GM18858 (cell line): Measurements from ENCODE around the gene CDH20.
"Not testable (repeated sequence)": the region's sequence is repeated elsewhere in the genome, so short reads cannot be mapped to it uniquely, and the experiment has no call there.

Experiments used
- ATAC-seq: cut with Tn5 transposase; IDR thresholded peaks from one replicate; pipeline ENCODE4 v1.9.1; 2021; ENCODE audit not compliant: unreplicated experiment

CDH20 gene

DNA sequence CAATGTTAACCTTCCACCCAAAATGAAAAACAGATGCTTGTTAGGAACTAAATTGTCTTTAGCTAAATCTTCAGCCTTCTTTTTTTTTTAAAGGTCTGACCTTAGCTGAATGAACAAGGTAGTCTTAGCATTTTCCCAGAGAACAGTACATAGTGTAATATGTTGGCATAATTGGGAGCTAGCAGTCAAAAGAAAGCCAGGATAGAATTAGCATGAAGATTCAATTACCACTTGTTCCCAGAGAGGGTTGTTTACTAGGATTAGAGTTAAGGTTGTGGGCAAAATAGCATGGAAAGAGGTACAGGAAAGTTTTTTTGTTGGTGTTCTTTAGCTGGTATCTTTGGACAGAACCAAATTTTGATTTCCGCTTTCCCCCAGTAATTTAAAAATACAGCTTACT, 6.9 kb downstream of the CDH20 start:
- ATAC-seq: no peak

- ATAC-seq: no peak
Measured at GRCh38 chr18:61348230-61348629, 15.0 kb downstream of the CDH20 start.

DNA sequence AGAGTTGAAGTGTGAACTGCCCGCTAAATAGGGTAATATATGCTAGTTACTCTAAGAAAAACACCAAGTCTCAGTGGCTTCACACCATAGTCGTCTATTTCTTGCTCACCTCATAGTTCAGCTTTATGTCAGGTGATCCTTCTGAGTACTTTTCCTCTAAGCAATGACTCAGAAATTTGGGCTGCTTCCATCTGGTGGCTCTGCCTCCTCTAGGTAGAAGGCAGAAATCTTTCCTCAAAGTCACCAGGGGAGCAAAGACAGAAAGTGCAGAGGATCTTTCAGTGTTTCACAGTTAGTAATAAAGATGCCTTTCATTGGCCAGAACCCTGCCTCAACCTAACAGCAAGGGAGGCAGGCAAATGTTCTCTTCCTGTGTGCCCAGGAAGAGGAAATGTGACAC, 17.3 kb downstream of the CDH20 start:
- ATAC-seq: no peak

DNA sequence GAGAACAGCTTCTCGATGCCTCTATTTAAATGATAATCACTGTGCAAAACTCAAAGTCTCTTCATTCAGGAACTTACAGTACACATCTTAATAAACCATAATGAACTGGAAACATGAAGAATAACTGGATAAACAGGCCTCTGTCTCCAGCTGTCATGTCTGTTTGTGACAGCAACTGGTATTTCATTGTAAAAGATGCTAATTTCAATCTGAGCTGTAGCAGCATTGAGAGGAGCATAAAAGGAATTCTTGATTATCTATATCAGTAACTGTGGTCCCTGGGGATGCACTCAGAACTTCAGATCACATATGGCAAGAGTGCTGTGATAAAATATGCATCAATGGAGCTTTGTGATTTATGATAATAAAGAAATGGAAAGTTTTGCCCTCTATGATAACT, 18.8 kb downstream of the CDH20 start:
- ATAC-seq: no peak

DNA sequence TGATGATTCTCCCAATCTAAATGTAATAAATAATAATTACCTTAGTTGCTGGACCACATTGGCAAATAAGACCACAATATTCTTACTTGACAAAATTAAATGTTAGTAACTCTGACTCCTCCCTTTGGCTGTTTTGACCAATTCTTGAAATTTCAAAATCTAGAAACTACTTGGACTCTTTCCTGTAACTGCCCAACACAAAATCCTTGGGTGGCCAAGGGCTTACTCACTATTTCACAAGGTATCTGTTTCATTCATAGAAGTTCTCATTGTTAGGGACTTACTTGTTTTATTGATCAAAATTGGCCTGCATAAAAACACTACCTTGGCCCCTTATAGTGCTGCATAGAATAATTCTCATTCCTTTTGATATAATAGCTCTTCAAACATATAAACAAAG, 19.4 kb downstream of the CDH20 start:
- ATAC-seq: no peak

- peak; percentile 99 for ATAC-seq
Measured at GRCh38 chr18:61360404-61361383, 27.5 kb downstream of the CDH20 start.

GRCh38 chr18:61362511-61362910, 29.3 kb downstream of the CDH20 start:
- no peak for ATAC-seq

DNA sequence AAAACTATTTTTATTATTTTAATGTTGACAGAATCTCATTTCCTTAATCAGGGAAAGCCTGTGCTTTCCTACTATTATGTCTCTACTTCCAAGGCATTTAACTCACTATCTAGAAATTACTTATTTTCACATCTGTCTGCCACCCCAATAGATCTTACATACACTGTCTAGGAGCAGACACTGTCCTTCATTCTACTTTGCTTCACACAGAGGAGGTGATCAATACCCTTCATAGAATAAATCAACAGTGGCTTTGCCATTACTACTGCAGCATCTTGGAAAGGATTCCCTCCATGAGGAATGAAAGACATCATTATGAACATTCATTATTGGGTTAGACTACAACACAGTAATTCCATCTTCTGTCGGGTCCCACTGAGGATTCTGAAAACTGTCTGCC, 31.7 kb downstream of the CDH20 start:
- no peak for ATAC-seq

GRCh38 chr18:61368001-61368400, 34.8 kb downstream of the CDH20 start:
- no peak for ATAC-seq

GRCh38 chr18:61369671-61370070, 36.4 kb downstream of the CDH20 start:
- ATAC-seq: not testable (repeated sequence)

- ATAC-seq: no peak
Measured at GRCh38 chr18:61371111-61371510, 37.9 kb downstream of the CDH20 start.

GRCh38 chr18:61379827-61380226, 46.6 kb downstream of the CDH20 start:
- ATAC-seq: no peak

DNA sequence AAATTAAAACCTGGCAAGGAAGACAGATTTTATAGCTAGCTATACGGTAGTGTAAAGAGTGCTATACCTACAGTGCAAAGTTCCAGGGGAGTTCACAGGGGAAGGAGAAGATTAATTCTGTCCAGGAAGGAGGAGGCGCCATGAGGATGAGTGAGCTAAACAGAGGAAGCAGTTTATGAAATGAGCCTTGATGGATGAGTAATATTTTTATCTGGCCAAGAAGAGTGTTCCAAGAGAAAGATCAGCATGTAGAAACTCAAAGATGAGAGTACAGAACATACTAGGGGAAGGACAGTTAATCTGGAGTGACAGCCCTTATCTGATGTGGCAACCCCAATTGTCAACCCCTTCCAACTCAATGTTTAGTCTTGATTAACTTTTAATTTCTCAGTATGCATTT, 54.8 kb downstream of the CDH20 start:
- ATAC-seq: no peak

DNA sequence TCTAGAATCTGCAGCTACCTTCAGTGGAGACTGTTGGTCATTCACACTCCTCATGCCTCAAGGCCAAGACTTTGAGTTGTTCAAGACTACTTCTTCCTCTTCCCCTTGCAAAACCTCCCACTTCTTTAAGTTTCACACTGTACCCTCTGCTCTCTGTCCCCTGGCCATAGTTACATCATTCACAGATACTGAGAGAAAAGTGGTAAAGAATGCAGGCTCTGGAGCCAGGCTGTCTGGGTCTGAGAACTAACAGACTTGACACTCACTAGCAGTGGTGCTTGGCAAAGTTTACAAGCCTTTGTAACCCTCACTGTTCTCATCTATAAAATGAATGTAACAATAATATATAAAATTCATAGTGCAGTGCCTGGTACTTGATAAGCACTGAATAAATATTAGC, 61.8 kb downstream of the CDH20 start:
- no peak for ATAC-seq

DNA sequence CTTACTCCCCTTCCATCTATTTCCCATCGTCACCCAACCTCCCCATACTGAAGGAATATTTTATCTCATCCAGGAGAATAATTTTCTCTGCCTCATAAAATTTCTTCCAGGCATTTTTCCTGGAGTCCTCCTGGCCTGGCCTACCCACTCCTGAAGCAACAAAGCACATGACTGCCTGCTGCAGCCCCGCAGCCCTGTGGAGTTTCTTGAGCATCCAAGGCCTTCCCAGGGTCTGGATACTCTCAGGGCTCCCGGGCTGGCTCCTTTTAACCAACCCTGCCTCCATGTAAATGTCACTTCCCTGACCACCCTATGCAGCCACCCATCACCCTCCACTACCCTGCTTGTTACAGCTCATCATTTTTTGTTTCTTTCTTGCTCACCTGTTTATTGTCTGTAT, 64.0 kb downstream of the CDH20 start:
- ATAC-seq: no peak

- ATAC-seq: no peak
Measured at GRCh38 chr18:61398961-61399705, 65.9 kb downstream of the CDH20 start.

DNA sequence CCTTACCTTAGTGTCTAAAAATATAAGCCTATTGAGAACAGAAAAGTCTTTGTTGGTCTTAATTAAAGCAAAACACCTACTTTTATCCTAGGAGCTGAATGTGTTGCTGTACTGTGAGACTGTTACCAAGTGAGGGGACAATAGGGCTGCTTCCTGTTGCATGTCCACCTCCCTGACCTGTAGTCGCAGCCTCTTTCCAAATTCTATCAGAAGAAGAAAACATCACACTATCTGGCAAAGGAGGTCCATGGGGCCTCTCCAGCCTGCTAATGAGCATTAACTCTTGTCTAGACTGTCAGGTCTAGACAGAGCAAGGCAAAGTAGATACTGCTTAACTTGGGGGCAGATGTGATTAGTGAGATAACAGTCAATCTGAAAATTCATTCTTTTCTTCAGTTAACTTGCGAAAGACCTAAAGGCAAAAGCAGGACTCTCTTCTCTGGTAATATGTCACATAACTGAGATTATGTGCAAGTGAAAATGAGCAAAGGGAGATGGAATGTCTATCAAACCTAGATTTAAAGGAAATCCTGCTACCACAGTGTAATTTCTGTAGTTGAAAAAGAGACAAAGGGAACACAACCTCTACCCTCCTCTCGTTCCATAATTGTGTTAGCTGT, 66.9 kb downstream of the CDH20 start:
- no peak for ATAC-seq

DNA sequence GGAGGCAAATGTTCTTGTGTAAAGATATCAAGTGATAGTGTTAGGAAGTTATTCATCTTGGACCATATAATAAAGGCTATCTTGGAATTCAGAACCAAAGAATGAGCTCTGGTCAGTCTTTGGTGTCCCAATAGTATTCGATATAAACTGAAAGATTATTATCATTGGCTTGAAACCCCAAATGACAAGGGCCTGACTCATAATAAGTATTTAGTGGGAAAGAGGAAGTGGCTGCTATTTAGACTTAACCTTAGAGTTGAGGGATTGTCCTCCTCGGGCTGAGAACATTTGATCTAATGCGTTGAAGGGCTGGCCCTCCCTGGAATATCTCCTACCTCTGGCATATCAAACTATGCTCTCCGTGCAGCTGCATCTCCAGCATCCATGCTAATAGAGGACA, 67.5 kb downstream of the CDH20 start:
- ATAC-seq: no peak

GRCh38 chr18:61402726-61403125, 69.5 kb downstream of the CDH20 start:
- ATAC-seq: no peak

DNA sequence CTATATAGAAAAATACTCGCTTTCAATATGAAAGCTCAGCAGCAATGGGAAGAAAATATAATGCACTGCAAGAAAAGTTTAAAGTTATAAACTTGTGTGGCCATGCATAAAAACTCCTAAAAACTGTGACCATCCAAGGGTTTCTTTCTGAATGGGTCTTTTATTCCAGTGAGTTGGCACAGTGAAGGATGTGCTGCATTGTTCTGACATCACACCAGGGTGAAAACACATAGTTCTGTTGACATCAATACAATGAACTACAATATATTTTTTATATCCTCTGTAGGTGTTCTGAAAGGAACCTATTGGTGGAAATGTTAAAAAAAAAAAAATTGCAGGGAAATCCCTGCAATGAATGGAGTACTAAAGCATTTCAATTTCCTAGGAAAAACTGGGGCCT, 80.2 kb downstream of the CDH20 start:
- ATAC-seq: no peak

- ATAC-seq: no peak
Measured at GRCh38 chr18:61414086-61414485, 80.9 kb downstream of the CDH20 start.

DNA sequence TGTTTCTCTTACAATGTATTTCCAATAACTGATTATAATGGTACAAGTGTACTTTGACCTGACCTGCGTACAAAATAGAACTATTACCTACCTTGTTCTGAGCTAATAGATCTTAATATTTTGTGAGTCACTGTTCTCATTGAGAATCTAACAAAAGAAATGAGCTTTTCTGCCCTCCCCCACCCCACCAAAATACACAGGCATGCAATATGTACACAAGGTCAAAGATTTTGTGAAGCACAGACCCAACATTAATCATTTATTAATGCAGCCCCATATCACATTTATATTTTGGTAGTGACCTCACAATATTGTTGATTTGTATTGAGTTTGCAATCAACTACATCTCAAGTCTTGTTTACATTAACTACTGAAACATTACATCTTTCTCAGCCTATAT, 86.5 kb downstream of the CDH20 start:
- no peak for ATAC-seq
